Neural progenitor cell (in vitro differentiated cells): ENCODE results near the gene MDC1. TPM values are rescaled to one million over a fixed set of nuclear protein-coding genes. Genes with fewer than 3 reads are reported as not detected.

Source experiments
- DNase-seq: peaks from one replicate; pipeline ENCODE4 v3.0.0-alpha.2; 2016; ENCODE audit warnings: low spot score
- H2AFZ ChIP-seq: fragments of 200-600 bp; sonication (generic); replicated peaks from 2 replicates; pipeline ENCODE4 v1.6.1; 2016; ENCODE audit warnings: antibody characterized with exemption
- H3F3A ChIP-seq: fragments of 200-600 bp; sonication (generic); 2 replicates; pipeline ENCODE4 v1.6.1; 2016; ENCODE audit warnings: antibody characterized with exemption, low read depth
- H3K27ac ChIP-seq: fragments of 200-600 bp; sonication (generic); 2 replicates; pipeline ENCODE4 v1.5.1; 2016; ENCODE audit warnings: mild to moderate bottlenecking
- H3K27me3 ChIP-seq: fragments of 200-600 bp; sonication (generic); 2 replicates; pipeline ENCODE4 v1.6.1; 2016; ENCODE audit warnings: mild to moderate bottlenecking, moderate library complexity
- H3K36me3 ChIP-seq: fragments of 200-600 bp; sonication (generic); 2 replicates; pipeline ENCODE4 v1.5.1; 2016
- H3K4me1 ChIP-seq: fragments of 200-600 bp; sonication (generic); 2 replicates; pipeline ENCODE4 v1.6.1; 2016; ENCODE audit warnings: mixed run types
- H3K4me2 ChIP-seq: fragments of 200-600 bp; sonication (generic); 2 replicates; pipeline ENCODE4 v1.6.1; 2016
- H3K4me3 ChIP-seq: fragments of 200-600 bp; sonication (generic); 2 replicates; pipeline ENCODE4 v1.5.1; 2016
- H3K79me2 ChIP-seq: fragments of 200-600 bp; sonication (generic); 2 replicates; pipeline ENCODE4 v1.6.1; 2016; ENCODE audit warnings: low read depth
- H3K9ac ChIP-seq: fragments of 200-600 bp; sonication (generic); 2 replicates; pipeline ENCODE4 v1.6.1; 2016
- H3K9me3 ChIP-seq: fragments of 200-600 bp; sonication (generic); 2 replicates; pipeline ENCODE4 v1.5.1; 2016; ENCODE audit warnings: low read depth
- H4K20me1 ChIP-seq: fragments of 200-600 bp; sonication (generic); 2 replicates; pipeline ENCODE4 v1.6.1; 2016; ENCODE audit warnings: low read depth
- H3K27ac Mint-ChIP-seq: 3 replicates; pipeline ENCODE4 v1.8.0; 2021; ENCODE audit warnings: mixed read lengths
- H3K27me3 Mint-ChIP-seq: 2 replicates; pipeline ENCODE4 v1.8.0; 2022; ENCODE audit warnings: low read depth, mild to moderate bottlenecking, inconsistent platforms, moderate library complexity, mixed read lengths; ENCODE audit not compliant: insufficient read depth
- H3K36me3 Mint-ChIP-seq: 3 replicates; pipeline ENCODE4 v1.8.0; 2021; ENCODE audit warnings: mixed read lengths
- H3K4me1 Mint-ChIP-seq: 3 replicates; pipeline ENCODE4 v1.8.0; 2021; ENCODE audit warnings: mixed read lengths
- H3K4me3 Mint-ChIP-seq: 3 replicates; pipeline ENCODE4 v1.8.0; 2021; ENCODE audit warnings: mild to moderate bottlenecking, moderate library complexity, mixed read lengths
- H3K9me3 Mint-ChIP-seq: 3 replicates; pipeline ENCODE4 v1.8.0; 2020; ENCODE audit warnings: mixed read lengths
- CTCF ChIP-seq: fragments of 200-600 bp; sonication (generic); IDR thresholded peaks from 2 replicates; pipeline ENCODE4 v1.5.1; 2017; ENCODE audit warnings: antibody characterized with exemption, mild to moderate bottlenecking
- EZH2 ChIP-seq: fragments of 200-600 bp; sonication (generic); IDR thresholded peaks from 2 replicates; pipeline ENCODE4 v1.6.1; 2017; ENCODE audit warnings: antibody characterized with exemption, mild to moderate bottlenecking, moderate library complexity
- EZH2phosphoT487 ChIP-seq: fragments of 200-600 bp; sonication (generic); IDR thresholded peaks from 2 replicates; pipeline ENCODE4 v1.6.1; 2017; ENCODE audit warnings: antibody characterized with exemption
- small RNA-seq: library from RNA; depleted of rRNA; stranded (forward); fragments of <200 nt; gene quantifications from one replicate; pipeline ENCODE3, GENCODE V24; 2015
- total RNA-seq: library from RNA; depleted of rRNA; stranded (reverse); fragments of >200 nt; gene quantifications from 2 replicates; pipeline ENCODE4 v1.2.3, GENCODE V29; 2015; ENCODE audit warnings: low replicate concordance

Gene MDC1
- total RNA-seq, 1 donor from 2014 or later, result 22.6 TPM

GRCh38 chr6:30655743-30656094 lies 61.4 kb downstream of the MDC1 start:
- no peaks in the 10 kb centered on the region for H4K20me1 ChIP-seq
- H2AFZ ChIP-seq, result no peak overlapping the region
- DNase-seq, result no peak
- Mint-ChIP-seq H3K27ac (no peak overlapping the region), H3K27me3 (no peaks in the 10 kb centered on the region), H3K9me3 (no peaks in the 10 kb centered on the region), H3K4me3 (no peak overlapping the region), H3K36me3 (peaks cover 35% of the 10 kb centered on the region), H3K4me1 (no peaks in the 10 kb centered on the region)
- H3F3A ChIP-seq, result no peaks in the 10 kb centered on the region
- TF ChIP-seq CTCF (no peak), EZH2 (no peak), EZH2phosphoT487 (no peak)
- no peaks in the 10 kb centered on the region for H3K4me1 ChIP-seq
- H3K27me3 ChIP-seq, result no peaks in the 10 kb centered on the region
- no peak overlapping the region for H3K27ac ChIP-seq
- H3K79me2 ChIP-seq, result no peaks in the 10 kb centered on the region
- no peaks in the 10 kb centered on the region for H3K36me3 ChIP-seq
- H3K9ac ChIP-seq, result no peak overlapping the region
- H3K9me3 ChIP-seq, result no peaks in the 10 kb centered on the region
- H3K4me2 ChIP-seq, result no peak overlapping the region
- no peak overlapping the region for H3K4me3 ChIP-seq

- DNase-seq, result no peak
- H3K9me3 Mint-ChIP-seq, result no peaks in the 10 kb centered on the region
- no peak overlapping the region for H3K27ac ChIP-seq
- no peak overlapping the region for H2AFZ ChIP-seq
- H3K27me3 Mint-ChIP-seq, result peaks cover 3% of the 10 kb centered on the region
- no peaks in the 10 kb centered on the region for H3K4me1 ChIP-seq
- H3K36me3 Mint-ChIP-seq, result peaks cover 32% of the 10 kb centered on the region
- H3K27ac Mint-ChIP-seq, result no peak overlapping the region
- no peak overlapping the region for H3K4me2 ChIP-seq
- H3K9me3 ChIP-seq, result no peaks in the 10 kb centered on the region
- H3K9ac ChIP-seq, result no peak overlapping the region
- H3K79me2 ChIP-seq, result no peaks in the 10 kb centered on the region
- no peak overlapping the region for H3K4me3 Mint-ChIP-seq
- no peaks in the 10 kb centered on the region for H3K36me3 ChIP-seq
- no peak overlapping the region for H3K4me3 ChIP-seq
- no peaks in the 10 kb centered on the region for H3F3A ChIP-seq
- no peaks in the 10 kb centered on the region for H3K27me3 ChIP-seq
- no peaks in the 10 kb centered on the region for H4K20me1 ChIP-seq
- no peak for TF ChIP-seq EZH2
- TF ChIP-seq EZH2phosphoT487, result no peak
- no peak for TF ChIP-seq CTCF
- no peaks in the 10 kb centered on the region for H3K4me1 Mint-ChIP-seq
These were observed 62.0 kb downstream of the MDC1 start for GRCh38 chr6:30654798-30655742.

- DNase-seq, result no peak
- Histone ChIP-seq H3K9ac (no peak overlapping the region), H3K4me1 (peaks cover 8% of the 10 kb centered on the region), H3K4me3 (no peak overlapping the region), H3K4me2 (no peak overlapping the region), H3K27me3 (no peaks in the 10 kb centered on the region), H3F3A (peaks cover 4% of the 10 kb centered on the region), H3K27ac (no peak overlapping the region), H2AFZ (no peak overlapping the region), H4K20me1 (peaks cover 5% of the 10 kb centered on the region), H3K79me2 (peaks cover 20% of the 10 kb centered on the region), H3K9me3 (no peaks in the 10 kb centered on the region), H3K36me3 (no peaks in the 10 kb centered on the region)
- no peak overlapping the region for H3K4me3 Mint-ChIP-seq
- no peak overlapping the region for H3K27ac Mint-ChIP-seq
- H3K9me3 Mint-ChIP-seq, result no peaks in the 10 kb centered on the region
- peaks cover 23% of the 10 kb centered on the region for H3K36me3 Mint-ChIP-seq
- TF ChIP-seq EZH2phosphoT487 (no peak), CTCF (no peak)
- H3K27me3 Mint-ChIP-seq, result peaks cover 3% of the 10 kb centered on the region
- peaks cover 11% of the 10 kb centered on the region for H3K4me1 Mint-ChIP-seq
These were observed 65.9 kb downstream of the MDC1 start for GRCh38 chr6:30651143-30651542.

Small RNA genes lying within 50 kb of the gene (small RNA-seq; reads per million reads assigned to genes)
- not detected for gene RF00019
- gene RN7SL353P, result not detected

Other genes with a start within 250 kb of the MDC1 start
- gene HLA-E, start 227.8 kb downstream of the MDC1 start, total RNA-seq, result 24.8 and 43.1 TPM in 2 replicates
- 23.7 and 34.7 TPM in 2 replicates for gene GNL1, start 160.8 kb downstream of the MDC1 start, total RNA-seq
- gene PRR3, start 160.0 kb downstream of the MDC1 start, total RNA-seq, result 13.7 and 18.6 TPM in 2 replicates
- 43.9 and 56.0 TPM in 2 replicates for gene ABCF1, start 145.8 kb downstream of the MDC1 start, total RNA-seq
- gene PPP1R10, start 100.0 kb downstream of the MDC1 start, total RNA-seq, result 38.6 and 46.4 TPM in 2 replicates
- 18.5 and 32.1 TPM in 2 replicates for gene MRPS18B, start 99.4 kb downstream of the MDC1 start, total RNA-seq
- 17.9 and 18.7 TPM in 2 replicates for gene ATAT1, start 90.4 kb downstream of the MDC1 start, total RNA-seq
- 3.7 and 9.4 TPM in 2 replicates for gene C6orf136, start 70.1 kb downstream of the MDC1 start, total RNA-seq
- gene DHX16, start 44.3 kb downstream of the MDC1 start, total RNA-seq, result 17.6 and 29.2 TPM in 2 replicates
- 10.2 and 25.4 TPM in 2 replicates for gene PPP1R18, start 30.6 kb downstream of the MDC1 start, total RNA-seq
- gene NRM, start 26.3 kb downstream of the MDC1 start, total RNA-seq, result 12.4 and 38.3 TPM in 2 replicates
- gene TUBB, start 3.1 kb upstream of the MDC1 start, total RNA-seq, result 1,479 and 2,270 TPM in 2 replicates
- gene FLOT1, start 25.4 kb upstream of the MDC1 start, total RNA-seq, result 80.3 and 96.9 TPM in 2 replicates
- gene IER3, start 27.3 kb upstream of the MDC1 start, total RNA-seq, result 2.0 and 7.1 TPM in 2 replicates
- 85.3 and 234 TPM in 2 replicates for gene DDR1, start 167.2 kb upstream of the MDC1 start, total RNA-seq
- 29.2 and 50.0 TPM in 2 replicates for gene GTF2H4, start 190.9 kb upstream of the MDC1 start, total RNA-seq
- gene VARS2, start 197.0 kb upstream of the MDC1 start, total RNA-seq, result 21.5 and 64.6 TPM in 2 replicates
- gene SFTA2, start 214.9 kb upstream of the MDC1 start, total RNA-seq, result not detected in 2 replicates
- 0.03 TPM in 1 of 2 replicates, not detected in the other for gene MUCL3, start 223.7 kb upstream of the MDC1 start, total RNA-seq